NCI-H82 (cell line): ENCODE data around the gene C1RL.

Experiments used
- DNase-seq: peaks from one replicate; lab custom pipeline; 2025; lab: John Stamatoyannopoulos, UW

C1RL gene

DNA sequence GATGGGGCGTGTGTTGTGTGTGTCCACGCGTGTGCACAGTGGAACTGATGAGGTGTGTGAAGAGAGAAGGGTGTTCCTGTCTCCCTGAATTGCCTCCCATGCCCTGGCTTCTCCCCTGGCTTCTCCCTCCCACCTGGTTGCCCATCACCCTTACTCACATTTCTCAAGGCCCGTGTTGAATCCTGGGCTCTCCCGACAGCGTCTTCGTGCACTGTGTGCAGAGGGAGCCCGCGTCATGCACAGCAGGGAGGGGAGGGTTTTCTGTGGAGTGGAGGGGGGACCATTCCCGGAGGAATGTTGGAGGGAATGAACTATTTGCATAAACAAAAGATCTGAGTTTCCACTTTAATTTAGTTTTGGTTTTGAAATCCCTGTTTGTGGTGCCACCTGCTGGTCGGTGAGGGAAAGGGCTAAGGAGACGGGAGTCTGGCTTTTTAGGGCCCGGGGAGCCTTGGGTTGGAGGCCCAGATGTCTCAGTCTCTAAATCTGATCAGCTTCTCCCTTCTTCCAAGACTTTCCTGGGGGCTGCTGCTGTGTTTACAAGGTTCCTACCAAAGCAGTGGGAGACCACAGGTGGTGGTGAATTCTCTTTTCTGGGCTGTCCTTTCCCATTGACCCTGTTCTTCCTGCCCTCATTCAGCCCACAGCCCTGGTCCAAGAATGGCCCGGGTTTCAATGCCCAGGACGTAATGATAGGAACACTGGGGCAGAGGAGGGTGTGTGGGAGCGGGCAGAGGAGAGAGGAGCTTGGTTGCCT lies 16.6 kb downstream of the C1RL start, which contains the start of gene C1R:
TSS of gene C1R (minus strand) at position 217 of the 757 bp plus-strand sequence. CDS start at position 160, 57 bp downstream.
- DNase-seq: peak; percentile 81

DNA sequence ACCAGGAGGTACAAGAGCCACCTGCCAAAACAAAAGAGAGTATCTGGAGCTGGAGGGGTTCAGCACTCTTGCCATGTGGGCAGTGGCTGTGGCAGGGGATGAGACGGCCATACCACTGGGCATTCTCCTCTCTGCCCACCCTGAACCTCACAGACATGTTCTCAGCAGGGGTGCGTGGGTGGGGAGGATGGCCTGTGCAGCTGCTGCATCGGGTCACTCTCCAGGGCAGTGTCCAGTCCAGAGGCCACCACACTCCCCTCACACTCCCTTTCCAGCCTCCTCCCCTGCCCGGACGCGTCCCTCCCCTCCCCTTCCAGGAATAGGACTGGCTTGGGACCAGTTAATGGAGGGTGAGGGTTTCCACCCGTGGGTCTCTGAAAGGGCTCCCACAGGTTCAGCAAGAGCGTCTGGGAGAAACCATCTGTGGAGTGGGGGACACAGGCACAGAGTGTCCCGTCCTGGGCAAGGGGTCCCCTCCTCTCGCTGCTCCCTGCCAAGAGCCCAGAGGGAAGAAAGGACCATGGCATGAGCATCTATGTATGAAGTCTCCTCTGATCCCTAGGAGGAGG lies 17.3 kb downstream of the C1RL start:
- DNase-seq: no peak

DNA sequence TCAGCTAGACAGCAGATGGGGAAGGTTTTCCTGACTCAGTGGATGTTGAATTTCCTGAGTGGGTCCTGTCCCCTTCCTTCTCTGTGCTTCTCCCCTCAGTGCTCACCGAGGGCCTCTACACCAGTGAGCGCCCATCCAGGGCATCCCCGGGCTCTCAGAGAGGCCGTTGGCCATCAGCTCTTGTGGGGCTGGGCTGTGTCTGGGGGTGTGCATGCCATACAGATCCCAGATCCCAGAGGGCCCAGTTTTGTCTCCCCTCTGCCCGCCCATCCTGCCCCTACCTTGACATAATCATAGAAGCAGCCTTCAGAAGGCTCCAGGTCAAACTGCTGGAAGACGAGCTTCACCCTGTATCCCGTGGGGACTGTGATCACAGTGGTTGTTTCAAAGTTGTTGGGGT lies 17.8 kb downstream of the C1RL start:
- no peak for DNase-seq

DNA sequence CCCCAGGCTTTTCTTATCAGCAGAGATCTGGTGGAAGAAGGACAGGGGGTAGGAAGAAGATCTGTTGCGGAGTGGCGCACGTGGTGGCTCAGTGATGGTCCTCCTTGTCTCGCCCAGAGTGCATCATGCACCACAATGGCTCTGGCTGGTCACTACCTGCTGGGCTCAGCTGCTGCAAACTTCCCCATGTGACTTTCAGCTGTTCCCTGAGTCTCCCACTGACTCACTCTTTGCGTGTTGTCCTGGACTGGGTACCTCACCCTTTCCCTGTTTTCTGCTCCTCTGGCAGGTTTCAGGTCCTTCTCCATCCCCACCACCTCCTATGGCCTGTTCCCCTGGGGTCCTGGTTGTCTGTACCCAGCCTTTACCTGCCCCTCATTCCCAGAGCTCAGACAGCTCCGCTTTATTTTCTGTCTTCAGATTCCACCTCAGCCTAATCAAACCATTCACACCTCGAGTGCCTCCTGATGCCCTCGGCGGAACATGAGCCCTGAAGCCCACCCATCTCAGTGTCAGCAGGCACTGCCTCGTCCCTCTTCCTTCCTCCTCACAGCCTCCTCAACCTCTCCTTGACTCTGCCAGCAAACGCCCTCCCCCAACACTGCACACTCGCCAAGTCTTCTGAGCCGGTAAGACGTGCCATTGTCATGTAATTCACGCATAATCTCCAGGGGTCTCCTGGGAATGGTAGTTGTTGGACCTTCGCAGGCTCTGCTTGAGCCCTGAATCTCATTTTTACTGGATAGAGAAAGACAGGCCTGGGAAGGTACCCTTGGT lies 18.6 kb downstream of the C1RL start:
- DNase-seq: peak; percentile 67

DNA sequence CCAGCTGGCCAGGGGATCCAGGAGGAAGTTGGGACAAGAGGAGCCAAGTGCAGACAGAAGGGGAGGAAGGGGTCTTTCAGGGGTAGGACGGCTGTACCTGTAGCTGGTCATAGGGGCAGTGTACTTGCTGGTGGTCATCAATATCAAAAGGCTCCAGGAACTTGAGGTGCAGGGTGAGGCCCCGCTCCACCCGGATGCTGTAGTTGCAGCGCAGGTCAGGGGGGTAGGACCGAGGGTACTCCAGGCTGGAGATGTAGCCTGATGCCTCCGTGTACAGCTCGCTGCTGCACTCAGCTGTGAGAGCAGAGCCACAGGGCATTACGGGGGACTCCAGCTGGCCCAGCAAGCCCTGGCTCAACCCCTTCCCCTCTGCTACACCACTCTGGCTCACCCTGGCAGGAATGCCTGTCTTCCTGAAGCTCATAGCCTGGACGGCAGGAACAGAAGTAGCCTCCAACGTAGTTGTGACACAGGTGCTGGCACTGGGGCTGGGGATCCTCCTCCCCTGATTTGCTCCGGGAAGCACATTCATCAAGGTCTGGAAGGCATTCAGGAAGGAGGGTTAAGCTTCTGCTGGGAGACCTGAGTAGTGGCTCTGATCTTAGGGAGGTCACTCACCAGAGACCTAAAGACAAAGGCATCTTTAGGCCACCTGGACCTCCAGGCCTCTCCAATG lies 19.7 kb downstream of the C1RL start:
- no peak for DNase-seq

DNA sequence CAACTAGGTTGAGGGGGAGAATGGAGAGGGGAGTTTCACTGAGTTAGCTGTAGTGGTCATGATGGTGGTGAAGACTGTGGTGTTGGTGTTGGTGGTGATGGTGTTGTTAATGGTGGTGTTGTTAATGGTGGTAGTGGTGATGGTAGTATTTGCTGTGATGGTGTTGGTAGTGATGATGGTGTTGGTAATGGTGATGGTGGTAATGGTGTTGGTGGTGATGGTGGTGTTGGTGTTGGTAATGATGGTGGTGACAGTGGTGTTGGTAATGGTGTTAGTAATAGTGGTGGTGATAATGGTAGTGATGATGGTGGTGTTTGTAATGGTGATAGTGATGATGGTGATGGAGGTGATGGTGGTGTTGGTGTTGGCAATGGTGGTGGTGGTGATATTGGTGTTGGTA lies 25.9 kb downstream of the C1RL start:
- no peak for DNase-seq

DNA sequence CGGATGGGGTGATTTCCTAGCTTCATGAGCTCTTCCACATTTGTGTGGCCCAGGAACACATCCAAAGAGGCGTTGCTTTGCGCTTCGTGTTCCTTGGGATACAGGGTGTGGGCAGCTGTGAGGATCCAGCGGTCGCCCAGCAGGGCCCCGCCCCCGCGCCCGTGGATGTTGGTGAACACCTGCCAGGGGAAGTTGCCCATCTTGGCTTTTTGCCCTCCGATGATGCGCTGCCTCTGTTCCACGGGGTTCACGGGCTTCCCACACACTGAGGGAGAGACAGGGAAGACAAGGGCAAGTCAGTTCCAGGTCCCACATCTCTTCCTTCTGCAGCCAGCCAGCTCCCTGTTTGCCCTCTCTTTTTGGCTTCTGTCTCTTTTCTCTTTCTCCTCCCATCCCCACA lies 28.0 kb downstream of the C1RL start:
- DNase-seq: no peak

DNA sequence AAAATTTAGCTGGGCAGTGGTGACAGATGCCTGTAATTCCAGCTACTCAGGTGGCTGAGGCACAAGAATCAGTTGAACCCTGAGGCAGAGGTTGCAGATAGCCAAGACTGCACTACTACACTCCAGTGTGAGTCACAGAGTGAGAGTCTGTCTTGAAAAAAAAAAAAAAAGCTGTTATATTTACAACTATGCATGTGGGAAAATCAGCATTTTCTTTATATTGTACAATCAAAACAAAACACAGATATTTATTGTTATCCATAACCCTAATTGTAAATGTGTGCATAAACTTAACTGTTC lies 29.2 kb downstream of the C1RL start:
- no peak for DNase-seq

DNA sequence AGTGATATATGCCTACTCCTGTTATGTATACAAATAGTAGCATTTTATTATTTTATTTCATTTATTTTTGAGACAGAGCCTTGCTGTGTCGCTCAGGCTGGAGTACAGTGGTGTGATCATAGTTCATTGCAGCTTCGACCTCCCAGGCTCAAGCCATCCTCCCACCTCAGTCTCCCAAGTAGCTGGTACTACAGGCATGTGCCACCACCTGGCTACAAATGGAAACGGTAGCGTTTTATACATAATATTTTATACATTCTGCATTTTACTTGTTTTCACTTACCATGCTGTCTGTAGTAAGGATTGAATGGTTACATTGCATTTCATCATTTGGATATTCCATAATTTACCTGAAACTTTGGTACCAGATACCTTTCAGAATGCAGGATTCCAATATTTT lies 30.9 kb downstream of the C1RL start:
- no peak for DNase-seq

DNA sequence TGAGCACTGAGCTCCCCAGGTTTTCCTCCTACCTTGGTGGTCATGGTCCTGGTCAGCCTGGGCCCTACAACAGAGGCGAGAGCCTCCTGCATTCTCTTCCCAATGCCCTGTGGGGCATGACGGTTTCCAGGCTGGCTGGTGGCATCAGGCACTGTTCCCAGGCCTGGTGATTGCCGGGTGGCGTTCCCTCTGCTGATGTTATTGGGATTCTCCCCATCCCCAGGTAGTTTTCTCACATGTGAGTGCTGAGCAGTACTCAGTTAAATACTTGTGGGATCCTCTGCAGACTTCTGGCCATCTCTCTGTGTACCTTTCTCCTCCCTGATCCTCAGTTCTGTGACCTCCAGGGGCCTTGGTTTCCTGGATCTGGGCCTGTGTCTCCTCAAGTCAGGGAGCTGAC lies 32.5 kb downstream of the C1RL start:
- no peak for DNase-seq

DNA sequence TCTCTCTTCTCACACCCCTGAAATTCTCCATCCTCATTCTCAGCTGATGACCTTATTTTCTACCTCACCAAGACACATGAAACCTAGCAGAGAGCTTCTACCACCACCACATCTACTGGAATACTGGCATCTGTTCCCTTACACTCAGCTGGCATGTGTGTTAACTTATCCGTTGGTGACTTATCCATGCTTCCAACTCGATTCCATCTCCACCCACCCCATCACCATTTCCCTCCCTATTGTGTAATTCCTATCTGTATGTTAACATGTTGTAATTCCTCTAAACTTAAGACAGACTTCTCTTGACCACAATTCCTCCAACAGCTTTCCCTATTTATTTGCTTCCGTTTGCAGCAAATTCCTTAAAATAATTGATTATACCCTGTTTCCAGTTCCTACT lies 33.1 kb downstream of the C1RL start:
- no peak for DNase-seq

DNA sequence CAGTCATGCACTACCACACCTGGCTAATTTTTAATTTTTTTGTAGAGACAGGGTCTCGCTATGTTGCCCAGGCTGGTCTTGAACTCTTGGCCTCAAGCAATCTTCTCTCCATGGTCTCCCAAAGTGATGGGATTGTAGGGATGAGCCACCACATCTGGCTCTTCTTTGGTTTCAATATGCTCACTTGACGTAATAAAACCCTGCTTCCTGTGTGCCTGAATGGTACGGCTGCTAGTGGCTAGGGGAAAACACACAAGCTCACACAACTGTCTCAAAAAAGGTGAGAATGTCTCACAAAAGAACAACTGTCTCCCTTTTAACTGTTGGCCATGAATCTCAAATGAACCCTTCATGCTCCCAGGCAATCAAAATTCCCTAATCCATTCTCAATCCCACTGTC lies 33.5 kb downstream of the C1RL start:
- DNase-seq: no peak

DNA sequence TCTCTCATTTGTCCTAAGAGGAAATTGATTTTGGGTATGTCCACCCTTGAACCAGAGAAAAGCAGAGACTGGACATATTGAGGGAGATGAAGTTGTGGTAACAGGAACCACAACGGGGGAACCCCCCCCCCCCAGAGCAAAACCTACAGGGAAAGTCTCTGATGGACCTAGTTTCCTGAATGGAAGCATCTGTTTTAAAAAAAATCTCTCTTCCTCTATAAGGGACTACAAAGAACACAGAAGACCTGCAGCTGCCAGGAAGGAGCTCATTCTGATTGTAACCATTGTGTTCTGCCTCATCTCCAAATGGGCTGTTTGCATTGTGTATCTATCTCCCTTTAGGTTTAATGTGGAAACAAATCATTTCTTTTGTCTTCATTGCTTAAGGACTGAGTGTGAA lies 35.1 kb downstream of the C1RL start:
- no peak for DNase-seq

DNA sequence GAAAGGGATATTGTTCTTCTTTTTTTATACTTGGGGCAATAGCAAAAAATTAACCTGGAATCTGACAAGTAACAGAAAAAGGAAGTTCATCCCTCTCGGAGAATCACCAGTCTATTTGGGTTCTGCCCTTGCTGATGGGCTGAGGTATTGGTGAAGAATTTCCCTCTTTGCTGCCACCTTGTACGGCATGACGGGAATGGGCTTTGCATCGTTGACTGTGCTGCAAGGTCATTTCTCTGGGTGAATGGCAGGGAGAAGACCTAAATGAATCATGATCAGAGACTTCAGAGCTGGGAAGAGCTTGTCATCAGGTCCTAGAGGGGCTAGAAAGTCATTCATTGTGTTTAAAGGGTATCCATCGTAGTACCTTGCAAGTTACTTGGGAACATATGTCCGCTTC lies 36.5 kb downstream of the C1RL start:
- no peak for DNase-seq

DNA sequence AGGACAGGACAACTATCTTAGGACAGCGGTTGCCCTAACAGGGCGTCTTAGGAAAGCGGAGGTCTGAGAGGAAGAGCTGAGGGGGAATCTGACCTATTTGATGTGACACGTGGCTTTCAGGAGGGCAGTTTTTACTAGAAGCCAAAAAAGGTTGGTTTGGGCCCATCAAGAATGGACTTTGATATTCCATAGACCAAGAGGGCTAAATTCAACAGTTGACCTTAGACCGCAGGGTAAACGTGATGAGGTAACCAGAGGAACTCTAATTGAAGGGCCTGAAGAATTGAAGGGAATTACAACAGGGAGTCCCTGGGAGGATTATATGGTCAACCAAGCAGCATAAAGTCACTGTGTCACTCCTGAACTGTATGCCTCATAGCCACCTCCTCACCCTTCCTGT lies 37.0 kb downstream of the C1RL start:
- DNase-seq: no peak

DNA sequence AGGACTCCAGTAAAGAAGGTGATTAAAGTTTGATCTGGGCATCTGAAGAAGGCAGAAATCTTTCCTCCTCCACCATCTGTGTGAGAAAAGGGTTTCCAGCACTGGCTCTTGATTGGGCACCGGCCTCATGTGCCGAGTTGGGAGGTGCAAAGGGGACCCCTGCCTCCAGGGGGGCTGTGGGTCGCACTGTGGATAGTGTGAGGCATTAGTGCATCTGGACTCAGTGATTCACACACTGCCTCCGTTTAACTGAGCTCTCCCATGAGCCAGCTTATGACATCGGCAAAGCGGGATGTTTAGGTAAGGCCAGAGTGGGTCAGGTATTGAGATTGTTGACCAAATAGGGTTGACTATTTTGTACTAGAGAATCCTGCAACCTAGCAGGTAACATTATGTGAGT lies 39.6 kb downstream of the C1RL start:
- DNase-seq: no peak

DNA sequence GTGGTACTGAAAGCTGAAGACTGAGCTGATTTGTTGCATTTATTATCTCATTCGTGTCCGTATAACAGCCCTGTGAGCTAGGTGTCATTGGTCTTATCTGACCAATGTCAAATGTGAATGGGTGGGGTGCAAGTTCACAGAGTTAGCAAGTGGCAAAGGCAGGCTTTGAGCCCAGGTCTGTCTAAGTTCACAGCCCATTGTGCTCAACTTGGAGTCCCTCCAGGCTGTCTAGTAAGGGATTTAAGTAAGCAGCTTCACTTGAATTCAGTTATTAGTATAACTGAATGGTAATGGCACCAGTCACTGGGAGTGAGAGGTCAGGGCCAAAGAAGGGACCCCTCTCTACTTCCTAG lies 40.0 kb downstream of the C1RL start:
- no peak for DNase-seq

DNA sequence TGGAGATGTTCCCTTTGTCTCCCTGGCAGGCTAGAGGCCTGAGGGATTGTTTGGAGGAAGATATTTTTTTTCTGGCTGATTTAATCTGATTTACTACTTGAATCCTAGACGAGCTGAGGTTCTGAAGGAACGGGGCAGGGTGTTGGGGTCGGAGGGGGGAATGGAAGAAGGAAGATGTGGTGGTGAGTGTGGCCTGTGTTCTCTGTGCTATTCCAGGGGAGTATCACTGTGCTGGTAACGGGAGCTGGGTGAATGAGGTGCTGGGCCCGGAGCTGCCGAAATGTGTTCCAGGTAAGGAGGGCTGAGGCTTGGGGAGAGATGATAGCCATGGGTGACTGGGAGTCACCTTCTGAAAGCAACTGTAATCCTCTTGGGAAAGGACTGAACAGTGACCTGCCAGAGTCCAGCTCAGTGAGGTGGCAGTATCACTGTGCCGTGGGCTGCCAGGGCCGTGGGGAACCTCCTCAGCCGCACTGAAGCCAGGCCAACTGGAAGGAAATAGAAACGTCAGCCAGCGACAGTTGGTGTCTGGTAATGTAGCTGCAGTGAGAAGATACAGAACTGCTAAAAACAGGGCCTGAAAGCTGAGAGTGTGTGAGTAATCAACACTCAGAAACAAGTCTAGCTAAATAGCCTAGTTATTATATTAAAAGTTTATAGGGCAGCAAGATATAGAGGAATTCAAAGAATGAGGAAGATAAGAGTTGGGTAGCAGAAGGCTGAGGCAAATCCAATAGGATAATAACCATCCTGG lies 40.6 kb downstream of the C1RL start:
- no peak for DNase-seq

DNA sequence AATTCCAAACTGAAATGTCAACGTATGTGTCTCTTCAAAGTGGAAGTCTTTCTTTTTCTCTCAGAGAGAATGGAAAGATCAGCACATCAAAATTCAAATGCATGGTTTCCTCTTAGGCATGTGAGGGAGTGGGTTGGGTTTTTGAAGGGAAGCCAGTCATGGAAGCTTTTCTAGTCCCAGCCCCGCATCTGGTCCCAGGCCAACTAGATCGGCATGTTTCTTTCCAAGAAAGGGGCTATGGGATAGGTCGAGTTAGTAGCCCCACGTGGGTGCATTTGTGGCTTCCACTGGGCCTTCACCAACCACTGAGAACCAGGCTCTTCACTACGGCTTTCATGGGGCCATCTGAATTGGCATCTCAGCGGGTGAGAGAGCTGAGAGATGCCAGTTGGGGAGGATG lies 41.9 kb downstream of the C1RL start:
- DNase-seq: no peak

DNA sequence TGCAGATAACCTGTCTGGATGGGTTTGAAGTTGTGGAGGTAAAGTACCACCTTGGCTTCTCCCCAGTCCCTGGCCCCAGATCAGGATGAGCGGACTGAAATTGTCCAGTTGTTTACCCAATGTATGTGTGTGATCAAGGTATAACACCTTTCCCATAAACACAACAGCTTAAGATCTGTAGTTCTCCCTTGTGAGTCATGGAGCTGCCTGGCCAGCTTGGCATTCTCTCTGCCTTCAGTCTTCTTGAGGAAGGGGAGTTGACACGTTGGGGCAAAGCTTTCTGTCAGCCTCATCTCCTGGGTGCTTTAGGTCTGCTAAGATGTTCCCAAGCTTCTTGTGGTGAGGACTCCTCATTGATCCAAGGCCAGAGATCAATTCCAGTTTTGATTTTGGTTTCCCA lies 42.4 kb downstream of the C1RL start:
- no peak for DNase-seq

DNA sequence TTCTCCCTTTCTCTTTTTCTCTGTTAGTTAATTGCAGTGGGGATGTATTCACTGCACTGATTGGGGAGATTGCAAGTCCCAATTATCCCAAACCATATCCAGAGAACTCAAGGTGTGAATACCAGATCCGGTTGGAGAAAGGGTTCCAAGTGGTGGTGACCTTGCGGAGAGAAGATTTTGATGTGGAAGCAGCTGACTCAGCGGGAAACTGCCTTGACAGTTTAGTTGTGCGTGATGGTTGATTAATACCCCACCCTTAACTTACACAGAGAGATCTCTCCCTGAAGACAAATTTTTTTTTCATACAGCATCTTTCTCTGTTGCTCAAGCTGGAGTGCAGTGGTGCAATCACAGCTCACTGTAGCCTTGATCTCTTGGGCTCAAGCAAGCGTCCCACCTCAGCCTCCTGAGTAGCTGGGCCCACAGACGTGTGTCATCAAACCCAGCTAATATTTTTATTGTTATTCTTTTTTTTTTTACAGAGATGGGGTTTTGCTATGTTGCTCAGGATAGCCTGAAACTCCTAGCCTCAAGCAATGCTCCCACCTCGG lies 43.9 kb downstream of the C1RL start:
- no peak for DNase-seq

DNA sequence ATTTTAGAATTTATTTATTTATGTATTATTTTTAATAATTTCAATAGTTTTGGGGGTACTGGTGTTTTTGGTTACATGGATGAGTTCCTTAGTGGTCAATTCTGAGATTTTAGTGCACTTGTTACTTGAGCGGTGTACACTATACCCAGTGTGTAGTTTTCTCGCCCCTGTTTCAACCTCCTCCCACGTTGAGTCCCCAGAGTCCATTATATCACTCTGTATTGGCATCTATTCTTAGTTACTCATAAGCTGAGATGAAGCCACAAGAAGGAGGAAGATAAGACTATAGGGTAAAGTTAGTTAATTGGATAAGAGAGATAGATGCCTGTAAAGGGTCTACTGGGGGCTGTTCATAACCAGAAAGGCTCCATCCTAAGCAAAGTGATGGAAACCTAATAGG lies 44.5 kb downstream of the C1RL start:
- DNase-seq: no peak
